Measurements from ENCODE around the gene ITPKA.

DNA sequence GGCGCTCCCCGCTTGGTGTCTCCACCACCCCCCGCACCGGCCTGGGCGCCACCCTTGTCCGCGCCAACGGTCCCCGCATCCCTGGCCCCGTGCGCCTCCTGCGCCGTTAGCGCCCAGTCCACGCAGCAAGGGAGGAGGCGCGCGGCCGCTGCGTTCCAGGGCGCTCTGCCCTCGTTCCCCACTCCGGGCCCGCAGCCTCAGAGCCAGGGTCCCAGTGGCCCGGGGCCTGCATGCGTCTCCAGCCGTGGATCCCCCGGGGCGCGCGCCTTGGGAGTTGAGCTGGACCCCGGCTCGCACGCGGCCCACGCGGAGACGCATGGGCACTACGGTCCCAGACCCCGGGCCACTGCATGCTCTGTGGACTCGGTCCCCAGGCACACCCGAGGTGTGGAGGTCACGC lies 7.4 kb upstream of the ITPKA start:
- TF ChIP-seq CTCF (IDR thresholded peaks at IDR 0.05) (no peak), POLR2A (IDR thresholded peaks at IDR 0.05) (no peak)
